GM23338 (cell line): ENCODE measurements around the gene NEIL1. TPM values are rescaled to one million over a fixed set of nuclear protein-coding genes. Genes with fewer than 3 reads are reported as not detected.

Experiments used
- ATAC-seq: fragments of 200-7000 bp; cut with Tn5 transposase; 3 replicates; pipeline ENCODE4 v1.9.1; 2020
- DNase-seq: peaks from one replicate; pipeline ENCODE4 v3.0.0-alpha.2; 2015; ENCODE audit warnings: low spot score
- H2AFZ ChIP-seq: fragments of 200-600 bp; sonication (generic); 2 replicates; pipeline ENCODE4 v1.8.0; 2016; ENCODE audit warnings: antibody characterized with exemption, mild to moderate bottlenecking, moderate library complexity
- H3F3A ChIP-seq: fragments of 200-600 bp; sonication (generic); replicated peaks from 2 replicates; pipeline ENCODE4 v1.8.0; 2017; ENCODE audit warnings: antibody characterized with exemption, mixed run types, low read depth
- H3K27ac ChIP-seq: fragments of 200-600 bp; sonication (generic); 2 replicates; pipeline ENCODE4 v1.6.1; 2016; ENCODE audit warnings: low read depth
- H3K27me3 ChIP-seq: fragments of 200-600 bp; sonication (generic); 2 replicates; pipeline ENCODE4 v1.8.0; 2016; ENCODE audit warnings: mild to moderate bottlenecking, mixed run types, moderate library complexity; ENCODE audit not compliant: insufficient read depth
- H3K36me3 ChIP-seq: fragments of 200-600 bp; sonication (generic); 2 replicates; pipeline ENCODE4 v1.8.0; 2016; ENCODE audit warnings: mild to moderate bottlenecking; ENCODE audit not compliant: insufficient read depth
- H3K4me1 ChIP-seq: fragments of 200-600 bp; sonication (generic); 2 replicates; pipeline ENCODE4 v1.8.0; 2016; ENCODE audit warnings: mild to moderate bottlenecking, moderate library complexity; ENCODE audit not compliant: insufficient read depth
- H3K4me2 ChIP-seq: fragments of 200-600 bp; sonication (generic); 2 replicates; pipeline ENCODE4 v1.7.1; 2017; ENCODE audit warnings: mixed run types
- H3K4me3 ChIP-seq: fragments of 200-600 bp; sonication (generic); 2 replicates; pipeline ENCODE4 v1.6.1; 2016; ENCODE audit warnings: mixed run types
- H3K79me2 ChIP-seq: fragments of 200-600 bp; sonication (generic); replicated peaks from 2 replicates; pipeline ENCODE4 v1.8.0; 2017; ENCODE audit warnings: mild to moderate bottlenecking; ENCODE audit not compliant: insufficient read depth
- H3K9me2 ChIP-seq: fragments of 200-600 bp; sonication (generic); 2 replicates; pipeline ENCODE4 v1.8.0; 2017; ENCODE audit not compliant: insufficient read depth
- H4K20me1 ChIP-seq: fragments of 200-600 bp; sonication (generic); replicated peaks from 2 replicates; pipeline ENCODE4 v1.8.0; 2017; ENCODE audit warnings: mild to moderate bottlenecking; ENCODE audit not compliant: insufficient read depth
- H3K27ac Mint-ChIP-seq: 2 replicates; pipeline ENCODE4 v1.8.0; 2020; ENCODE audit warnings: inconsistent platforms, mild to moderate bottlenecking, moderate library complexity, mixed read lengths
- H3K27me3 Mint-ChIP-seq: 3 replicates; pipeline ENCODE4 v1.8.0; 2022; ENCODE audit warnings: low read depth, mild to moderate bottlenecking, moderate library complexity, mixed read lengths, inconsistent platforms; ENCODE audit not compliant: insufficient read depth, poor library complexity
- H3K36me3 Mint-ChIP-seq: 3 replicates; pipeline ENCODE4 v1.8.0; 2021; ENCODE audit warnings: low read depth, mild to moderate bottlenecking, inconsistent platforms, moderate library complexity, mixed read lengths
- H3K4me1 Mint-ChIP-seq: 3 replicates; pipeline ENCODE4 v1.8.0; 2020; ENCODE audit warnings: mild to moderate bottlenecking, inconsistent platforms, mixed read lengths
- H3K4me3 Mint-ChIP-seq: 3 replicates; pipeline ENCODE4 v1.8.0; 2021; ENCODE audit warnings: moderate library complexity, mild to moderate bottlenecking, inconsistent platforms, mixed read lengths
- H3K9me3 Mint-ChIP-seq: 3 replicates; pipeline ENCODE4 v1.8.0; 2020; ENCODE audit warnings: moderate library complexity, mild to moderate bottlenecking, inconsistent platforms, mixed read lengths
- CREB1 ChIP-seq: fragments of 250-450 bp; sonication (Bioruptor Pico); IDR thresholded peaks from 2 replicates; pipeline ENCODE4 v1.5.0; 2020; ENCODE audit warnings: low read depth, mild to moderate bottlenecking, moderate library complexity
- CTCF ChIP-seq, 2 experiments: fragments of 200-600 bp in 1 of 2; sonication (generic) in 1 of 2; conservative IDR thresholded peaks; 2 replicates each; pipeline versions ENCODE4 v1.5.1 to v1.6.1; 2016 to 2017; ENCODE audit warnings: antibody characterized with exemption in 2 of 2, low read depth in 2 of 2, mild to moderate bottlenecking in 2 of 2, moderate library complexity in 1 of 2
- ETS1 ChIP-seq: IDR thresholded peaks from 2 replicates; pipeline ENCODE4 v1.6.1; 2016; ENCODE audit warnings: antibody characterized with exemption
- JUNB ChIP-seq: IDR thresholded peaks from one replicate; pipeline ENCODE4 v1.6.1; 2016; ENCODE audit warnings: antibody characterized with exemption; ENCODE audit not compliant: unreplicated experiment
- NANOG ChIP-seq: IDR thresholded peaks from 2 replicates; pipeline ENCODE4 v1.6.1; 2016; ENCODE audit warnings: antibody characterized with exemption, borderline replicate concordance
- POLR2AphosphoS5 ChIP-seq: IDR thresholded peaks from 2 replicates; pipeline ENCODE4 v1.6.1; 2016; ENCODE audit warnings: antibody characterized with exemption, low read depth
- STAT1 ChIP-seq: IDR thresholded peaks from one replicate; pipeline ENCODE4 v1.6.1; 2016; ENCODE audit warnings: antibody characterized with exemption; ENCODE audit not compliant: unreplicated experiment
- ZNF462 ChIP-seq: fragments of 250-450 bp; sonication (Bioruptor Pico); IDR thresholded peaks from 2 replicates; pipeline ENCODE4 v1.5.0; 2020; ENCODE audit warnings: mild to moderate bottlenecking, moderate library complexity
- polyA plus RNA-seq: library from polyadenylated mRNA; unstranded; fragments of >200 nt; fragmentation: Nextera tagmentation; extraction: Ambion mirVana; gene quantifications from 2 replicates; pipeline ENCODE4 v1.2.1, GENCODE V29; 2016
- total RNA-seq: library from RNA; depleted of rRNA; stranded (reverse); fragments of >200 nt; shearing (Covaris generic); gene quantifications from 2 replicates; pipeline ENCODE4 v1.2.3, GENCODE V29; 2014

Gene NEIL1
- total and polyA plus RNA-seq, 2 experiments from 2014 or later = 6.2 to 17.0 TPM

- ATAC-seq (no peak), DNase-seq (no peak)
- no peaks in the 10 kb centered on the region for H3K27me3 ChIP-seq
Observed at GRCh38 chr15:75325922-75326321, 20.9 kb upstream of the NEIL1 start.

DNA sequence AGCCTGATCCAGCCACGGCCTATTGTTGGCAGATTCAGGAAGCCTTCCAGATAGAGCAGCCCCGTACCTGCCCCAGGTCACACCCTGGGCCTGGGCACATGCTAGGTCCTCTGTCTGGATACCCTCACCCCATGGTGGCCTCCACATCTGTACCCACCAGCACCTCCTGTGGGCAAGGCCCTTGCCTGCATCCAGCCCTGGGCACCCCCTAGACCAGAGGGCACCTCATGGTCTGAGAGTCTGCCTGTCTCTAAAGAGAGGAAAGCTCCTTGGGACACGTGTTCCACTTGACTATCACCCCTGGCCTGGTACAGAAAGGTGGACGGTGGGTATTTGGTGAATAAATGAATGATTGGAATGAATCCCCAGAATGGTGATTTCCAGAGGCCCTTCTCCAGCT is 19.8 kb upstream of the NEIL1 start:
- no peaks in the 10 kb centered on the region for H3K79me2 ChIP-seq
- peaks cover 4% of the 10 kb centered on the region for H3K27me3 Mint-ChIP-seq
- H3K36me3 ChIP-seq = no peaks in the 10 kb centered on the region
- no peak overlapping the region for H3K27ac ChIP-seq
- no peak overlapping the region for H3K27ac Mint-ChIP-seq
- H4K20me1 ChIP-seq = no peaks in the 10 kb centered on the region
- H3K4me3 ChIP-seq = no peak overlapping the region
- peak; percentile 19 to 38; a peak in 3 of 4 replicates for TF ChIP-seq CTCF (conservative IDR thresholded peaks at IDR 0.05; ENCODE audit: low read depth in 2 of 2)
- TF ChIP-seq POLR2AphosphoS5 = no peak
- no peak for TF ChIP-seq ETS1
- DNase-seq (peak; percentile 17), ATAC-seq (peak; percentile 64)
- H3K9me3 Mint-ChIP-seq = no peaks in the 10 kb centered on the region
- H3K4me2 ChIP-seq = no peak overlapping the region
- H2AFZ ChIP-seq = no peak overlapping the region
- no peaks in the 10 kb centered on the region for H3K9me2 ChIP-seq
- no peaks in the 10 kb centered on the region; the same call in 2 of the 3 replicates for H3K36me3 Mint-ChIP-seq
- H3K4me3 Mint-ChIP-seq = no peak overlapping the region
- H3K4me1 Mint-ChIP-seq = no peaks in the 10 kb centered on the region
- H3K27me3 ChIP-seq = no peaks in the 10 kb centered on the region
- H3F3A ChIP-seq = no peaks in the 10 kb centered on the region
- H3K4me1 ChIP-seq = no peaks in the 10 kb centered on the region

More at GRCh38 chr15:75325922-75326321, 20.9 kb upstream of the NEIL1 start:
- Histone ChIP-seq H2AFZ (no peak overlapping the region), H3K27ac (no peak overlapping the region), H3K4me2 (no peak overlapping the region), H3F3A (no peaks in the 10 kb centered on the region), H3K79me2 (no peaks in the 10 kb centered on the region), H3K4me1 (no peaks in the 10 kb centered on the region), H3K4me3 (no peak overlapping the region), H3K36me3 (no peaks in the 10 kb centered on the region), H3K9me2 (no peaks in the 10 kb centered on the region), H4K20me1 (no peaks in the 10 kb centered on the region)
- H3K4me3 Mint-ChIP-seq = no peak overlapping the region
- no peak overlapping the region for H3K27ac Mint-ChIP-seq
- TF ChIP-seq JUNB (no peak), NANOG (no peak)
- peaks cover 4% of the 10 kb centered on the region; the same call in 1 of the 3 replicates for H3K9me3 Mint-ChIP-seq
- no peaks in the 10 kb centered on the region; the same call in 2 of the 3 replicates for H3K36me3 Mint-ChIP-seq
- peaks cover 9% of the 10 kb centered on the region for H3K27me3 Mint-ChIP-seq
- H3K4me1 Mint-ChIP-seq = no peaks in the 10 kb centered on the region

DNA sequence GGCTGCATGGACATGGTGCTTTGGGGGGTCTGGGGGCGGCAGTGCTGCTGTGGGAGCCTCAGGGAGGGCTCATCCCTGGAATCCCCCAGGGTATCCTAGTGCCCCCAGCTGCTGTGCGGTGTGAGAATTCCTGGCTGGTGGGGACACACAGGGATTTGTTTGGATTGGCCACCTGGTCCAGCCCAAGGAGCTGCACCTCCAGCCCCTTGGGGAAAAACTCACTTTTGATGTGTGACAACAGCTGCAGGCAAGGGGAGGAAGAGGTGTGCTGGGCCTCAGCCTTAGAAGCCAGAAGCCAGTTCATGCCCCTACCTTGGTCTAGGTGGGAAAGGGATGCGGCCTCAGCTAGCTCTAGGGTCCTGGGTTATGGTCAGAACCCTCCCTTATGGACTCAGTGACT is 19.3 kb upstream of the NEIL1 start:
- no peak overlapping the region for H3K4me2 ChIP-seq
- H3K4me1 ChIP-seq = no peaks in the 10 kb centered on the region
- H3K9me2 ChIP-seq = no peaks in the 10 kb centered on the region
- DNase-seq = no peak
- TF ChIP-seq ZNF462 (CRISPR knock-in tag) (no peak), NANOG (no peak), CREB1 (no peak), JUNB (no peak), STAT1 (no peak)
- no peaks in the 10 kb centered on the region for H3F3A ChIP-seq
- Mint-ChIP-seq H3K27me3 (peaks cover 3% of the 10 kb centered on the region), H3K36me3 (no peaks in the 10 kb centered on the region; the same call in 2 of the 3 replicates), H3K9me3 (no peaks in the 10 kb centered on the region), H3K4me1 (no peaks in the 10 kb centered on the region), H3K4me3 (no peak overlapping the region), H3K27ac (no peak overlapping the region)
- no peak overlapping the region for H2AFZ ChIP-seq
- H3K27me3 ChIP-seq = no peaks in the 10 kb centered on the region
- ATAC-seq = no peak
- no peaks in the 10 kb centered on the region for H4K20me1 ChIP-seq
- H3K79me2 ChIP-seq = no peaks in the 10 kb centered on the region
- no peak overlapping the region for H3K4me3 ChIP-seq
- no peaks in the 10 kb centered on the region for H3K36me3 ChIP-seq
- no peak overlapping the region for H3K27ac ChIP-seq
